GM19438 (cell line): ENCODE data around the gene SRGAP2C.
"Not testable (repeated sequence)": the region's sequence is repeated elsewhere in the genome, so short reads cannot be mapped to it uniquely, and the experiment has no call there.

Experiments used
- ATAC-seq: cut with Tn5 transposase; IDR thresholded peaks from one replicate; pipeline ENCODE4 v1.9.1; 2021; ENCODE audit warnings: low read depth; ENCODE audit not compliant: unreplicated experiment

The SRGAP2C gene

GRCh38 chr1:121185140-121185708 is 449 bp downstream of the SRGAP2C start:
- ATAC-seq, result peak; percentile 8

GRCh38 chr1:121186191-121186590 is 1.4 kb downstream of the SRGAP2C start:
- not testable (repeated sequence) for ATAC-seq

- ATAC-seq, result not testable (repeated sequence)
Observed at GRCh38 chr1:121187914-121188313, 3.1 kb downstream of the SRGAP2C start.

GRCh38 chr1:121192512-121192911 is 7.7 kb downstream of the SRGAP2C start:
- ATAC-seq, result not testable (repeated sequence)

- not testable (repeated sequence) for ATAC-seq
Observed at GRCh38 chr1:121197095-121197882, 12.5 kb downstream of the SRGAP2C start.

GRCh38 chr1:121199763-121200162 is 15.0 kb downstream of the SRGAP2C start:
- ATAC-seq, result not testable (repeated sequence)

GRCh38 chr1:121200232-121200631 is 15.5 kb downstream of the SRGAP2C start:
- not testable (repeated sequence) for ATAC-seq

GRCh38 chr1:121200985-121201981 is 16.5 kb downstream of the SRGAP2C start:
- not testable (repeated sequence) for ATAC-seq

- not testable (repeated sequence) for ATAC-seq
Observed at GRCh38 chr1:121202986-121203385, 18.2 kb downstream of the SRGAP2C start.

- not testable (repeated sequence) for ATAC-seq
Observed at GRCh38 chr1:121205786-121206711, 21.3 kb downstream of the SRGAP2C start.

GRCh38 chr1:121207328-121207727 is 22.6 kb downstream of the SRGAP2C start:
- ATAC-seq, result not testable (repeated sequence)

GRCh38 chr1:121208375-121208774 is 23.6 kb downstream of the SRGAP2C start:
- not testable (repeated sequence) for ATAC-seq

GRCh38 chr1:121210778-121211177 is 26.0 kb downstream of the SRGAP2C start:
- ATAC-seq, result not testable (repeated sequence)

- ATAC-seq, result not testable (repeated sequence)
Observed at GRCh38 chr1:121213491-121213890, 28.7 kb downstream of the SRGAP2C start.

GRCh38 chr1:121214544-121215156 is 29.9 kb downstream of the SRGAP2C start:
- not testable (repeated sequence) for ATAC-seq

GRCh38 chr1:121215699-121216417 is 31.1 kb downstream of the SRGAP2C start:
- ATAC-seq, result not testable (repeated sequence)

- ATAC-seq, result not testable (repeated sequence)
Observed at GRCh38 chr1:121216676-121217075, 31.9 kb downstream of the SRGAP2C start.

- ATAC-seq, result not testable (repeated sequence)
Observed at GRCh38 chr1:121221770-121222169, 37.0 kb downstream of the SRGAP2C start.
